MM.1S (cell line): ENCODE data around the gene TMX4.

Experiments used
- EZH2 ChIP-seq: fragments of 300-600 bp; sonication (generic); optimal IDR thresholded peaks from 2 replicates; pipeline ENCODE3; 2017; ENCODE audit warnings: low read depth, mild to moderate bottlenecking, antibody characterized with exemption, low read length, mixed read lengths
- TF ChIP-seq, protein P1 (sequence below): fragments of 300-600 bp; sonication (generic); IDR thresholded peaks from 2 replicates; pipeline ENCODE4 v1.5.1; 2016; ENCODE audit warnings: antibody characterized with exemption, low read length, mixed read lengths

DNA sequence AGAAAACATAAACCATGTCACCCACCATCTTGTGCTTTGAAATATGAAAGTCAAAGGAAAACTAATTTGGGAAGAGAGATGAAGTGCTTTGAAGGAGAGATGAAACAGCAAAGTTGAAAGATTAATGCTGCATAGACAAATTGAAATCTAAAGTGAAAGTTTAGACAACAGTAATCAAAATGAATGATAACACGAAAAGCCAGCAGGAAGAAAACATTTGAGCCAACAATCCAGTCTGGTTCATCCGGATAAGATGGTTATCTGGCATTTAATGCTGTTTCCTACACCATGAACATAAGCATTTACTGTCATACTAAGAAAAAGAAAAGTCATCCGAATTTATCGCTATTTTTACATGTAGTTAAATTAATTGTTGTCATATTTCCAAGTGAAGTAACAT is 79.9 kb downstream of the TMX4 start:
- TF ChIP-seq, protein P1, sequence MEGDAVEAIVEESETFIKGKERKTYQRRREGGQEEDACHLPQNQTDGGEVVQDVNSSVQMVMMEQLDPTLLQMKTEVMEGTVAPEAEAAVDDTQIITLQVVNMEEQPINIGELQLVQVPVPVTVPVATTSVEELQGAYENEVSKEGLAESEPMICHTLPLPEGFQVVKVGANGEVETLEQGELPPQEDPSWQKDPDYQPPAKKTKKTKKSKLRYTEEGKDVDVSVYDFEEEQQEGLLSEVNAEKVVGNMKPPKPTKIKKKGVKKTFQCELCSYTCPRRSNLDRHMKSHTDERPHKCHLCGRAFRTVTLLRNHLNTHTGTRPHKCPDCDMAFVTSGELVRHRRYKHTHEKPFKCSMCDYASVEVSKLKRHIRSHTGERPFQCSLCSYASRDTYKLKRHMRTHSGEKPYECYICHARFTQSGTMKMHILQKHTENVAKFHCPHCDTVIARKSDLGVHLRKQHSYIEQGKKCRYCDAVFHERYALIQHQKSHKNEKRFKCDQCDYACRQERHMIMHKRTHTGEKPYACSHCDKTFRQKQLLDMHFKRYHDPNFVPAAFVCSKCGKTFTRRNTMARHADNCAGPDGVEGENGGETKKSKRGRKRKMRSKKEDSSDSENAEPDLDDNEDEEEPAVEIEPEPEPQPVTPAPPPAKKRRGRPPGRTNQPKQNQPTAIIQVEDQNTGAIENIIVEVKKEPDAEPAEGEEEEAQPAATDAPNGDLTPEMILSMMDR = no peak
- TF ChIP-seq EZH2 = no peak
